Heart left ventricle (tissue), 13 donors: ENCODE data around the gene GABRR1.

Source experiments
- CTCF ChIP-seq, 12 donors: fragments of 200-600 bp; sonication (generic) in 4 of 12; IDR thresholded peaks; one replicate each; pipeline versions ENCODE4 v1.5.0 to v1.8.0; 2018 to 2022; ENCODE audit warnings: antibody characterized with exemption in 12 of 12, mild to moderate bottlenecking in 5 of 12
- POLR2A ChIP-seq, 2 donors: fragments of 450-650 bp; IDR thresholded peaks; one replicate each; pipeline ENCODE4 v1.6.1; 2017; ENCODE audit warnings: antibody characterized with exemption in 2 of 2, mild to moderate bottlenecking in 2 of 2, moderate library complexity in 2 of 2
- donor health status: ischemic (EF 13 %, LVEDD 7.1; RV severe dilation, severe dysfunction).
- donor health status: DM: no; HTN: yes; CAD: no.
- donor health status: DM: no; HTN: no; CAD: no.
- donor health status: ischemic (EF 25% LVEDD 6.9; RV normal size, moderate dysfunction).
- donor health status: ischemic (EF 25% LVEDD 5.7; RV mildly dilated, moderate dysfunction).
- donor health status: ischemic (EF 35%, LVEDD 5.7; RV mildly dilated, moderate dysfunction).
- donor health status: nonischemic (EF 11% LVEDD 7.7; RV severe dilation, severe dysfunction).
- donor health status: DM: yes; HTN: yes; CAD: no.
- donor health status: PGD.
- donor health status: ischemic (EF 29% LVEDD 5.4; RV normal size, mild dysfunction).
- donor health status: nonischemic (EF 23%, LVEDD 6.1; RV moderate dilation, normal function).

DNA sequence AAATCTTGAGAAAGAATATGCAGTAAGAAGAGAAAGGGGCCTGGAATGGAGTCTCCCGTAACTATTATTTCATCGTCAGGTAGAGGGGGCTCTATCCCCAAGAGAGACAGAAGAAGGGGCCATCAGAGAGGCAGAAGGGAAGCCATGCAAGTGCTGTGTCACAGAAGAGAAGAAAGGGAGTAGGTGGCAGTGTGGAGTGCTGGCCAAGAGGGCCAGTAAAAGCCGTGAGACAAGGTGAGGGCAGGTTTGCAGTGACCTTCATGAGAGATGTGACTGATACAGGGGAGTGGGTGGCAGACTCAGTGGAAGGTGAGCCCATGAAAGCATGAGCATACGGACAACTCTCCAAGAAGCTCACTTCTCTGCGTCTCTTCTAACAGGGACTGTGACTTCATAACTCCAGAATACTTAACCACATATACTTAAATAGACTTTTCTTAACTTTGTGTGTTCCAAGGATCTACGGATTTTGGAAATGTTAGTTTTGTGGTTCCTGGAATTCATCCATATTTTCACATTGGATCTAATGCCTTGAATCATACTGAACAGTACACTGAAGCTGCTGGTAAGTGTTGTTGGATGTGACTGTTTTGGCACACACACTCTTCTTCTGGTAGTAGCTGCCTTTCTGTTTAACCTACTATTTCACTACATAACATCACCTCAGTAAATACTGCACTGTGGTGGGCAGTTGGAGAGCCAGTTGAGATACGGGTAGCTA lies 55.7 kb downstream of the GABRR1 start:
- TF ChIP-seq POLR2A (IDR thresholded peaks at IDR 0.05), result no peak
- TF ChIP-seq CTCF (IDR thresholded peaks at IDR 0.05), result no peak
